K562 (cell line): ENCODE measurements around the gene ZYG11A. TPM values are rescaled to one million over a fixed set of nuclear protein-coding genes. Genes with fewer than 3 reads are reported as not detected.
A peak's percentile ranks its signal among the peaks of the same experiment; 100 is the strongest.

ENCODE experiments used
- CEBPG ChIP-seq, 3 experiments: fragments of 200-800 bp in 1 of 3; sonication (Bioruptor generic) in 1 of 3; sonication (generic) in 1 of 3; formaldehyde crosslinking in 1 of 3; IDR thresholded peaks in 2 of 3; conservative IDR thresholded peaks in 1 of 3; 2 replicates each; pipeline versions ENCODE4 v1.6.1 to v1.8.0; 2016 to 2022; ENCODE audit warnings: missing compliant biosample characterization in 2 of 3, missing genetic modification characterization in 2 of 3, mild to moderate bottlenecking in 1 of 3, missing genetic modification reagents in 1 of 3
- CREB1 ChIP-seq, 2 experiments: sonication (generic) in 1 of 2; formaldehyde crosslinking in 1 of 2; IDR thresholded peaks; 2 replicates each; pipeline versions ENCODE4 v1.6.1 to v1.8.0; 2012 to 2022; ENCODE audit warnings: inconsistent platforms in 1 of 2, mild to moderate bottlenecking in 1 of 2, missing genetic modification reagents in 1 of 2, moderate library complexity in 1 of 2
- KDM2B ChIP-seq: fragments of 250-450 bp; sonication (Bioruptor Pico); IDR thresholded peaks from 2 replicates; pipeline ENCODE4 v1.8.0; 2021; ENCODE audit warnings: mild to moderate bottlenecking, moderate library complexity
- PHTF2 ChIP-seq: fragments of 250-450 bp; sonication (Bioruptor Pico); IDR thresholded peaks from 2 replicates; pipeline ENCODE4 v1.5.0; 2021; ENCODE audit warnings: mild to moderate bottlenecking
- RB1 ChIP-seq: fragments of 450-650 bp; IDR thresholded peaks from 2 replicates; pipeline ENCODE4 v1.6.1; 2017; ENCODE audit warnings: low read depth, mild to moderate bottlenecking
- SIN3B ChIP-seq: fragments of 450-650 bp; IDR thresholded peaks from 2 replicates; pipeline ENCODE4 v1.6.1; 2017; ENCODE audit warnings: low read depth, mild to moderate bottlenecking, moderate library complexity
- SRSF7 ChIP-seq: fragments of 200-400 bp; formaldehyde crosslinking; optimal IDR thresholded peaks from 2 replicates; pipeline ENCODE3; 2017; ENCODE audit warnings: mild to moderate bottlenecking, low read depth, low read length
- XRCC5 ChIP-seq: fragments of 200-400 bp; formaldehyde crosslinking; IDR thresholded peaks from 2 replicates; pipeline ENCODE4 v1.6.1; 2017; ENCODE audit warnings: low read depth, mild to moderate bottlenecking, low read length
- ZNF184 ChIP-seq: sonication (generic); formaldehyde crosslinking; IDR thresholded peaks from 2 replicates; pipeline ENCODE4 v1.5.0; 2020; ENCODE audit warnings: missing genetic modification reagents
- ZNF3 ChIP-seq: fragments of 250-450 bp; sonication (Bioruptor Pico); IDR thresholded peaks from 2 replicates; pipeline ENCODE4 v1.5.0; 2021; ENCODE audit warnings: mild to moderate bottlenecking, moderate library complexity
- ZNF444 ChIP-seq: fragments of 250-450 bp; sonication (Bioruptor Pico); IDR thresholded peaks from 2 replicates; pipeline ENCODE4 v1.4.0; 2020; ENCODE audit warnings: mild to moderate bottlenecking, moderate library complexity
- polyA plus RNA-seq, 8 experiments: library from polyadenylated mRNA; depleted of rRNA in 4 of 8; stranded (reverse) in 5 of 8; unstranded in 3 of 8; fragments of >200 nt; fragmentation: Nextera tagmentation in 2 of 8; fragmentation: Illumina TruSeq in 1 of 8; extraction: Ambion mirVana in 2 of 8; extraction: Trizol in 1 of 8; gene quantifications; 2 replicates each; pipeline versions ENCODE4 v1.2.1 to v1.2.3, GENCODE V29; 2011 to 2014; ENCODE audit warnings: inconsistent platforms in 1 of 8, missing spikeins in 1 of 8
- total RNA-seq, 7 experiments: library from RNA; depleted of rRNA in 6 of 7; stranded (reverse); fragments of >200 nt in 6 of 7; fragmentation: Illumina TruSeq in 2 of 7; extraction: Trizol in 2 of 7; gene quantifications; 2 replicates each; pipeline versions ENCODE4 v1.2.1 to v1.2.3, GENCODE V29; 2011 to 2021; ENCODE audit warnings: low replicate concordance in 1 of 7
- TF ChIP-seq, protein P1 (sequence below), 2 experiments: fragments of 450-650 bp in 1 of 2; sonication (generic) in 1 of 2; formaldehyde crosslinking in 1 of 2; IDR thresholded peaks; 2 replicates each; pipeline versions ENCODE4 v1.7.1 to v1.9.0; 2016 to 2022; ENCODE audit warnings: inconsistent platforms in 1 of 2, mild to moderate bottlenecking in 1 of 2, missing genetic modification reagents in 1 of 2
- TF ChIP-seq, protein P2 (sequence below): fragments of 250-450 bp; sonication (Bioruptor Pico); IDR thresholded peaks from 2 replicates; pipeline ENCODE4 v1.5.1; 2021; ENCODE audit warnings: mild to moderate bottlenecking

ZYG11A gene
- total and polyA plus RNA-seq, 9 of the 15 experiments (the other 6 are each of a cell fraction or from before 2014, with no cell fraction given), result 4.5 to 21.9 (median 14.0) TPM

DNA sequence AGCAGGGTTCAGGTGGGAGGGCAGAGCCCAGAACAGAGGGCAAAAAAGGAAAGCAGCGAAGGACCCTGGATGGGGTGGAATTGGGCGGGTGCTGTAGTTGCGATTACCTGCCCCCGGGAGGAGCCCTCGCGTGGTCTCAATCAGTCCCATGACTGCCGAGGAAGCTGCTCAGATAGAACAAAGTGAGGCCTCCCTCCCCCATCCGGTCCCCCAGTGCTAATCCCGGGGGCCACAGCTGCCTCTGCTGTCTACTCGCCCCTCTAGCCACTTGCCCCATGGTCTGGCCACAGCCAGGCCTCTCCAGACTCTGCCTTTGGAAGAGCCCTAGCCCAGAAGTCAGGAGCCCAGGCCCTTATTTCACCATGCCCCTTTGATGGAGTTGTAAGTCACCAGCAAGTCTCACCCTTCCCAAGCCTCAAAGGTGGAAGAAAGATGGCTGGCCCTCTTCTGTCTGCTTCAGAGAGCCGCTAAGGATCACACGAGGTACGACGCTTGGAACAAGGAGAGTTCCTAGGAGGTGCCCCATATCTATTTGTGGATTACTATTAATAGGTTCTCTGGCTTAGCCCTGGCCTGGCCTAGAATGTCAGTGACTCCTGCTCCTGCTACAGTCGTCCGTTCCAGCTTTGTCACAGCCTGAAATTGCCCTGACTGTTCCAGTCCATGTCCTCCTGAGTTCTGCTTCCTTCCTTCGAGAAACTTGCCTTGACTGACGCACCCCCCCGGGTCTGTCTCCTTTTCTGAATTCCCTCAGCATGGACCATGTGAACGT lies 62.6 kb downstream of the ZYG11A start (continued):
- TF ChIP-seq, protein P1, sequence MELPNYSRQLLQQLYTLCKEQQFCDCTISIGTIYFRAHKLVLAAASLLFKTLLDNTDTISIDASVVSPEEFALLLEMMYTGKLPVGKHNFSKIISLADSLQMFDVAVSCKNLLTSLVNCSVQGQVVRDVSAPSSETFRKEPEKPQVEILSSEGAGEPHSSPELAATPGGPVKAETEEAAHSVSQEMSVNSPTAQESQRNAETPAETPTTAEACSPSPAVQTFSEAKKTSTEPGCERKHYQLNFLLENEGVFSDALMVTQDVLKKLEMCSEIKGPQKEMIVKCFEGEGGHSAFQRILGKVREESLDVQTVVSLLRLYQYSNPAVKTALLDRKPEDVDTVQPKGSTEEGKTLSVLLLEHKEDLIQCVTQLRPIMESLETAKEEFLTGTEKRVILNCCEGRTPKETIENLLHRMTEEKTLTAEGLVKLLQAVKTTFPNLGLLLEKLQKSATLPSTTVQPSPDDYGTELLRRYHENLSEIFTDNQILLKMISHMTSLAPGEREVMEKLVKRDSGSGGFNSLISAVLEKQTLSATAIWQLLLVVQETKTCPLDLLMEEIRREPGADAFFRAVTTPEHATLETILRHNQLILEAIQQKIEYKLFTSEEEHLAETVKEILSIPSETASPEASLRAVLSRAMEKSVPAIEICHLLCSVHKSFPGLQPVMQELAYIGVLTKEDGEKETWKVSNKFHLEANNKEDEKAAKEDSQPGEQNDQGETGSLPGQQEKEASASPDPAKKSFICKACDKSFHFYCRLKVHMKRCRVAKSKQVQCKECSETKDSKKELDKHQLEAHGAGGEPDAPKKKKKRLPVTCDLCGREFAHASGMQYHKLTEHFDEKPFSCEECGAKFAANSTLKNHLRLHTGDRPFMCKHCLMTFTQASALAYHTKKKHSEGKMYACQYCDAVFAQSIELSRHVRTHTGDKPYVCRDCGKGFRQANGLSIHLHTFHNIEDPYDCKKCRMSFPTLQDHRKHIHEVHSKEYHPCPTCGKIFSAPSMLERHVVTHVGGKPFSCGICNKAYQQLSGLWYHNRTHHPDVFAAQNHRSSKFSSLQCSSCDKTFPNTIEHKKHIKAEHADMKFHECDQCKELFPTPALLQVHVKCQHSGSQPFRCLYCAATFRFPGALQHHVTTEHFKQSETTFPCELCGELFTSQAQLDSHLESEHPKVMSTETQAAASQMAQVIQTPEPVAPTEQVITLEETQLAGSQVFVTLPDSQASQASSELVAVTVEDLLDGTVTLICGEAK (IDR thresholded peaks at IDR 0.05), result no peak
- TF ChIP-seq, protein P1 (CRISPR knock-in tag; IDR thresholded peaks at IDR 0.05), result no peak
- TF ChIP-seq SIN3B (no peak), ZNF184 (CRISPR knock-in tag) (no peak), PHTF2 (CRISPR knock-in tag) (no peak), SRSF7 (no peak), RB1 (0 out of 2 replicates have a peak, but pooled peaks have one; percentile 40), ZNF444 (no peak), CREB1 (IDR thresholded peaks at IDR 0.05) (no peak), CREB1 (CRISPR knock-in tag; IDR thresholded peaks at IDR 0.05) (no peak; the same call in 1 of the 2 replicates), XRCC5 (no peak), CEBPG (CRISPR knock-in tag; IDR thresholded peaks at IDR 0.05) (no peak), CEBPG (tag; conservative IDR thresholded peaks at IDR 0.05 in 1 of 2, IDR thresholded peaks at IDR 0.05 in 1 of 2) (no peak), ZNF3 (CRISPR knock-in tag) (no peak), KDM2B (no peak)
- TF ChIP-seq, protein P2, sequence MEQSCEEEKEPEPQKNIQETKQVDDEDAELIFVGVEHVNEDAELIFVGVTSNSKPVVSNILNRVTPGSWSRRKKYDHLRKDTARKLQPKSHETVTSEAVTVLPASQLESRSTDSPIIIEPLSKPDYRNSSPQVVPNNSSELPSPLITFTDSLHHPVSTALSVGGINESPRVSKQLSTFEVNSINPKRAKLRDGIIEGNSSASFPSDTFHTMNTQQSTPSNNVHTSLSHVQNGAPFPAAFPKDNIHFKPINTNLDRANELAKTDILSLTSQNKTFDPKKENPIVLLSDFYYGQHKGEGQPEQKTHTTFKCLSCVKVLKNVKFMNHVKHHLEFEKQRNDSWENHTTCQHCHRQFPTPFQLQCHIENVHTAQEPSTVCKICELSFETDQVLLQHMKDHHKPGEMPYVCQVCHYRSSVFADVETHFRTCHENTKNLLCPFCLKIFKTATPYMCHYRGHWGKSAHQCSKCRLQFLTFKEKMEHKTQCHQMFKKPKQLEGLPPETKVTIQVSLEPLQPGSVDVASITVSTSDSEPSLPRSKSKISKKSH (CRISPR knock-in tag), result no peak
